HG03139 (cell line): ENCODE measurements around the gene CES1.
"Not testable (repeated sequence)": the region's sequence is repeated elsewhere in the genome, so short reads cannot be mapped to it uniquely, and the experiment has no call there.

Experiments used
- ATAC-seq: cut with Tn5 transposase; IDR thresholded peaks from one replicate; pipeline ENCODE4 v1.9.1; 2021; ENCODE audit not compliant: unreplicated experiment

CES1 gene

GRCh38 chr16:55792934-55793374 lies 39.9 kb downstream of the CES1 start:
- ATAC-seq: not testable (repeated sequence)

DNA sequence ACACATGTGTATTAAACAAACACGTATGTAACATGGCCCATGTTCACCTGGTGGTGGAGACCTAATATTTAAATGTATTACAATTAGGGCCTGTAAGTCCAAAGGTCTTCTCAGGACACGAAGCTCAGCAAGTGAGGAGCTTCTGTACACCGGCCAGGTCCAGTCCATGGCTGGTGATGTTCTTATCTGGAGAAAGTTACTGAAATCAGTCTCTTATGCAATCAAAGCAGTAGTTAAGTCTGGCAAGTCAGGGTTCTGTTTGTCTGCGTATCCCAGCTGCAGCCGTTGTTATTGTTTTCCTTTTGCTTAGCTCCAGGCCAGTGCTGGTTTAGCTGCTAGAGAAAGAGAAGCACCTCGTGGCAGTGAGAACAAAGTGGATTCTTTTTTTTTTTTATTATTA lies 41.4 kb downstream of the CES1 start:
- not testable (repeated sequence) for ATAC-seq

GRCh38 chr16:55790240-55790639 lies 42.7 kb downstream of the CES1 start:
- ATAC-seq: not testable (repeated sequence)

GRCh38 chr16:55782793-55783091 lies 50.2 kb downstream of the CES1 start:
- not testable (repeated sequence) for ATAC-seq

DNA sequence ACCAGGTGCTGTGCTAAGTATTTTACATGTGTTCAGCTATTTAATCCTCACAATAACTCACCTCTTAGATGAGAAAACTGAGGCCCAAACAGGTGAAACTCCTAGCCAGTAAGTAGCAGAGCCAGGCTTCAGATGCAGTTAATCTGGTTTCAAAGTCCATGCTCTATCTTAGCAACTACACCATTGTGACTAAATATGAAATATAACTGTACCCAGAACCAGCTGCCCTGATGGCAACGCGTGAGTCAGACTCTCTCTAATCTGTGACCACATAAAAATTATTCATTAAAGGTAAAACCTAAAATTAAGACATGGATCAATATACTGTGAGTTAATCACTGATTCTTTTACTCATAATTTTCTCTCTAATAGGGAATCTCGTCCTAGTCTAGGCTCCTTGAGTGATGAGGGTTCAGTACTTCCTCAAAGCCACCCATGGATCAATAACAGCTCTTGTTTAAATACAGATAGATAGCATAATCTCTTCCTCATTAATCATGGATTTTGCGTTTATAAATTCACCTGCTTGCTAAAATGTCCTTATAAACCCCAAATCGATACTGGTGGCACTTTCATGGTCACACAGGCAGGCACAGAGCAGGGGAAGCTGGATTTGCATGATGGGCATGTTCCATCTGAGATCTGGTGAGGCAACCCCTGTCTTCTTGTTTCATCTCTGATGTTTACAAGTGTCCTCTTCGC lies 50.7 kb downstream of the CES1 start:
- not testable (repeated sequence) for ATAC-seq

DNA sequence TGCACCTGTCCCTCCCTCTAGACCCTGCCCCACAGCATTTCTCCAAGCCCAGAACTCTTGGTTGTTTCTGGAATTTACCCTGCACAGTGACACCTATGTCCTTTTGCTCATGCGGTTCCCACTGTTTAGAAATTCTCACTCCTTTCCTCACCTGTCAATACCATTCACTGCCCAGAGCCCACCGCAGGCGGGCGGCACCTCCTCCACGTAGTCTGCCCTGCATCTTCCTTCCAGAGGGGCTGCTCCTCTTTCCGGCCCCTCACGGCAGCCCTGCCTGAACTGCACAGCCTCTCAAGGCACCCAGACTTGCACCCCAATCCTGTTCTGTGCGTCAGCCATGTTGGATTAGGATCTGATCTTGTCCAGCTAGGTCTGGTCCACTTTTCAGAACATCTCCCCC lies 51.4 kb downstream of the CES1 start:
- not testable (repeated sequence) for ATAC-seq

GRCh38 chr16:55780095-55780407 lies 52.8 kb downstream of the CES1 start:
- not testable (repeated sequence) for ATAC-seq

DNA sequence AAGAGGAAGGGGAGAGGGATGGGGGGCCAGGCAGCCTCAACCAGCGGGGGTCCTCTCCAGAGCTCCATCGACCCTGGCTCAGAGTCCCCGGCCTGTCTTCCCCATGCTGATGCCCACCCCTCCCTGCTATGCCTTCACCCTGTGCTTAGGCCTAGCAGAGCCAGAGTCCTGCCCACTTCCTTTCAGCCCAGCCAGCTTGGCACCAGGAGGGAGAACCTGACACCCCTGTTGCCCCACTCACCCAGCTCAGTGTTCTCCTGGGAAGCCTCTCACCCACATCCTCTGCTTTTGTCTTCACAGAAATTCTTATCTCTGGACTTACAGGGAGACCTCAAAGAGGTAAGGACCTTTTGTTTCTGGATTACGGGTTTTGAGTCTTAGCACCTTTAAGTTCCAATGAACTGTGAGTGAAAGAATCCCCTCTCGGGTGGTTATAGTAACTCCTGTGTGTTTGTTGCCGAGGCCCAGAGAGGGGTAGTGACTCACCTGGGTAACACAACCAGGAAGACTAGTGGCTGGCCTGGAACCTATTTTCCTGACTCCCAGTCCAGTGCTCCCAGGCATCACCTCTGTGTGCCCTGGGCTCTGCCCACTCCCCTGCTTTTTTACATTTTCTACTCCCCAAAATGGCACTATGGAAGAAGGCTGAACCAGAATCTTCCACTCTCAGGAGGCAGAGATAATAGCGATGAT lies 53.3 kb downstream of the CES1 start:
- no peak for ATAC-seq

DNA sequence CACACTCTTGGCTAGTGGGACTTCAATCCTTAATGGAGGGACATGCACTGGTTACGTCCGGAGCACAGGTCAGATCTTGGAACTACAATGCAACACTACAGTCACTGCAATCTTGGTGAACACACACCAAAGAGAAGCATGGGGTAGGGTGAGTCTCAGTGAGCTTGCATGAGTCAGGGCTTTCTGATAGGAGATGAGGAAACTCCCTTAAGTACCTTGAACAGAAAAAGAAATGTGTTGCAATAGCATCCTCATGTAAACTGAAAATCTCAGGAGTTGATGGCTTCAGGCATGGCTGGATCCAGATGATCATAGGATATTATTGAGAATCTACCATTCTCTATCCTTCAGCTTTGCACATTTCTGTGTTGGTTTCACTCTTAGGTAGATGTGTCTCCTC lies 54.1 kb downstream of the CES1 start:
- no peak for ATAC-seq

- no peak for ATAC-seq
These were observed 57.0 kb downstream of the CES1 start for GRCh38 chr16:55775857-55776256.

DNA sequence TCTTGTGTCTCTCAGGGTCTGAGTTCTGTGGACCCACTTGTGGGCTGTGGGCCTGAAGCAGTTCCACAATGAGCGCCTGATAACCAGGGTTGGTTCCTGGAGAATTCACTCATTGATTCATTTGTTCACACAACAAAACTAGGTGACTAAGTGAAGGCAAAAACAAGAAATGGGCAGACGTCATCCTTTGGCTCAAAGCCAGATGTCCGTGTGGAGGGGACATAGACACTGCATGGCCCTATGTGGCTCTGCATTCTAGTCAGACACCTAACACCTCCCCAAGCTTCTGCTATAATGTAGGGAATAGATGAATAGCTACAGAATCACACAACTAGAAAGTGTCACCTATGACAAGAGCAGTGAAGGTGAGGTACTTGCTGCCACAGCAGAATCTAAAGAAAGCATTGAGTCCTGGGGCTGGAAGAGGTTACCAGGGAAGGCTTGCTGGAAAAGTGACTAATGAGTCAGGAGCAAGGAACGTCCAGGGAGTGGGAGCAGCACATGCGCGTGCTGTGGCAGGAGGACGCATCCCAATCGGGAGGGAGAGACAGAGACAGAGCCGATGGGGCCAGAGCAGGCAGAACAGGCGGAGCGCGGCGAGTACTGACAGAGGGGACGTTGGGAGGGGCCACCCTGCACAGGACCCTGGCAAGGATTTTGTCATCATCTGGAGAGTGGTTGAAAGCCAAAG lies 58.9 kb downstream of the CES1 start:
- no peak for ATAC-seq

DNA sequence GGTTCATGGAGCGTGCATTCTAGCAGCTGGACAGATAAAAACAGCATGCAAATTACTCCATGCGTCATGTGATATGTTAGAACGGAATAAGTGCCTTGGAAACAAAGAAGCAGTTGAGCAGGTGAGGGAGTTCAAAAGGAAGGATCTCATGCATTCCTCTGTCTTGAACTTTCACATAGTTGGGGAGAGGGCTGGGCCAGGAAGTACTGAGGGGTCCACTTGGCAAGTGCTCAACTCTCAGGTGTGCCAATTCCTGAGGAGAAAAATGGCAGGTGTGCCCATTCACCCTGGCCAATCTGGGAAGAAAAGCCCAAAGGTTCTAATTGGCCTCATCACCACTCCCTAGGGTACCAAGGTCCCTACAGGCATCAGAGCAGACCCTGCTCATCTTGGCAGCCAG lies 67.7 kb downstream of the CES1 start:
- ATAC-seq: no peak

- ATAC-seq: no peak
These were observed 72.4 kb downstream of the CES1 start for GRCh38 chr16:55760310-55761001.

GRCh38 chr16:55759965-55760309 lies 73.0 kb downstream of the CES1 start:
- not testable (repeated sequence) for ATAC-seq

- ATAC-seq: not testable (repeated sequence)
These were observed 75.0 kb downstream of the CES1 start for GRCh38 chr16:55757595-55758527.

DNA sequence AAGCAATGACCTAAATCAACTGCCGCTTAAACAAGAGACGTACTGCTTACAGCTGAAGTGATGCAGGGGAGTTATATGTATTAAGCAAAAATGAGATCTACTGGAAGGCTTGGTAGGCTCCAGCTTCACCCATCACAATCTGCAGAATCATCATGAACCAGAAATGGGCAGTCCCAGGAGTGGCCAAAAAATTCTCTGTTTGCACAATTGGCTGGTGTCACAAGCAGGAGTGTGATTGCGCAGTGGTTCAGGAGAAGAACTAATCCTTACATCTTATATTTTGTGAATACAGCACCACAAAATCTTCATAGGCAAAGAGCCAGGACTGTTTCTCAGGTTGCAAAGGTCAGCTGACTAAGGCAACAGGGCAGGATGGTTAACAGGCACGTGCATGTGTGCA lies 75.9 kb downstream of the CES1 start:
- no peak for ATAC-seq

GRCh38 chr16:55754056-55754455 lies 78.8 kb downstream of the CES1 start:
- ATAC-seq: no peak

- not testable (repeated sequence) for ATAC-seq
These were observed 79.7 kb downstream of the CES1 start for GRCh38 chr16:55753145-55753631.
